Hepatic stellate cell (primary cell): ENCODE data around the gene CNP.
"Not testable (repeated sequence)": the region's sequence is repeated elsewhere in the genome, so short reads cannot be mapped to it uniquely, and the experiment has no call there.

Source experiments
- DNase-seq: peaks from one replicate; pipeline ENCODE4 v3.0.0; 2011; ENCODE audit warnings: low spot score

Gene CNP

DNA sequence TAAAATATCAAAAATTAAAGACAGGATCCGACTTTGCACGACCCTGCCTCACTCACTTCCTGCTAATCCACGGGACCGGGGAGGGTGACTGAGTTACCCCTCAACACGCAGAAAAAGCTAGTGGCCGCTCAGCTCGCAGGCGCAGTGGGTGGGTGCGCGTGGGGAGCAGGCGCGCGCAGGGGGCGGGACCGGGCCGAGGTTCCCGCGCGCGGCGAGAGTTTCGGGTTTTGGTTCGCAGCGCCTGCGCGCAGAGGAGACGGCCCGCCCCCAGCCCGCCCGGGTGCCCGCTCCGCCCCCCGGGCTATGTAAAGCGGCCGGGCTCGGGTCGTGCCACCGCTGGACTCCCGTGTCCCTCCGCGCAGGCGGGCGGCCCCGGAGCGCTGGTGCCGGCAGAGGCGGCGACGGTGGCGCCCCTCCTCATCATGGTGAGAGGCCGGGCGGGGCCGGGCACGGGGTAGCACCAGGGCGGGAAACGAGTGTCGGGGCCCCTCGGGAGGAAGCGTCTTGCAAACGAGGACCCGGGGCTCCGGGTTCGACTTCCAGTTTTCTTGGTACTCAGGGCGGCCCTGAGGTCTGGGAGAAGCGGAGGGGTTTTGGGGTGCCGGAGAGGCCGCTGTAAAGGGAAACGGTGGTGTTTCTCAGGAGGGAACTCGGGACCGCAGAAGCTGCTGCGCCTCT, at the start of gene CNP:
Gene CNP (plus strand): TSS at position 333 of the 678 bp plus-strand sequence. CDS start 90 bp downstream, at position 423.
- DNase-seq: peak; percentile 98

DNA sequence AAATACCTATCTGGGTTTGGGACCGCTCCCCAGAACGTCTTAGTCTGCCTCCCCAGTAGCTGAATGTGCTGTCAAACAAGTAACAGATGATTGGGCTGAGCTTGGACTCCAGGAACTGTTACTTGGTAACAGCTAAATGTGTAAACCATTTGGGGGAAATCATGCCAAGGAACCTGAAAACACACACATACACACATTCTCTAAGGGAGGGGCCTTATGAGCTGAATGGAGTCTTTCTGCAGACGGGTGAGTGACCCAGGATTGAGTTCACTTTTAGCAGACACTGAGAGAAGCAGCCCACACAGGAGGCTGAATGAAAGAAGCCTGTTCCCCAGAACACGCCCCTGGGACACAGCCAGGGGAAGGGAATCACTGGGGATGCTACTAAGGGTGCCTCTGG, 49.4 kb upstream of the CNP start:
- peak; percentile 31 for DNase-seq

DNA sequence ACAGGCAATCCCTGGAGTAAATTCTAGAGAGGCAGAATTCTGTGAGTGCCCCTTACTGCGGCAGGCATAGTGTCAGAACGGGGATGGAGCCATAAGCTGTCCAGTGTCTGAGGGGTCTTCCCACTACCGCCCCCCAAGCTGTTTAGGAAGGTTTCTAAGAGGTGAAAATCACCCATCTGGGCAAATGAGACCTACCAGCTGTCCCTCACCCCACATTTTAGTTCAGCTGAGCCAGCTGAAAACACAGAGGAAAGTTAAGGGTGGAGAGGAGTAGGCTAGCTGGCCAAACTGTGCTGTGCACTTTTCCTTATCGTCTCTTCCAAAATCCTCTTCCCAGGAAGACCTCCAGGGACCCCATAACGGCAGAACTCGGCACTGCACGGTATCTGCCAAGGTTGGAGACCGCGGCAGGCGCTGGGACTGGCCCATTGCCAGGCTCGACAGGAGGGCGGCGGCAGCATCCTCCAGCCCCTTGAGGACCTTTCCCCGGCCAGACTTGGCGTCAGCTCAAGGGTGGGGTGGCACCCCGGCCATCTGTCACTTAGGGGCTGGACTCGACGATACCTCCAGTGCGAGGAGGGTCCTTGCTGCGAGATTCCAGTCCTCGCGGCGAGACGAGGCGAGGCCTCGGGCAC, 48.8 kb upstream of the CNP start:
- DNase-seq: no peak

DNA sequence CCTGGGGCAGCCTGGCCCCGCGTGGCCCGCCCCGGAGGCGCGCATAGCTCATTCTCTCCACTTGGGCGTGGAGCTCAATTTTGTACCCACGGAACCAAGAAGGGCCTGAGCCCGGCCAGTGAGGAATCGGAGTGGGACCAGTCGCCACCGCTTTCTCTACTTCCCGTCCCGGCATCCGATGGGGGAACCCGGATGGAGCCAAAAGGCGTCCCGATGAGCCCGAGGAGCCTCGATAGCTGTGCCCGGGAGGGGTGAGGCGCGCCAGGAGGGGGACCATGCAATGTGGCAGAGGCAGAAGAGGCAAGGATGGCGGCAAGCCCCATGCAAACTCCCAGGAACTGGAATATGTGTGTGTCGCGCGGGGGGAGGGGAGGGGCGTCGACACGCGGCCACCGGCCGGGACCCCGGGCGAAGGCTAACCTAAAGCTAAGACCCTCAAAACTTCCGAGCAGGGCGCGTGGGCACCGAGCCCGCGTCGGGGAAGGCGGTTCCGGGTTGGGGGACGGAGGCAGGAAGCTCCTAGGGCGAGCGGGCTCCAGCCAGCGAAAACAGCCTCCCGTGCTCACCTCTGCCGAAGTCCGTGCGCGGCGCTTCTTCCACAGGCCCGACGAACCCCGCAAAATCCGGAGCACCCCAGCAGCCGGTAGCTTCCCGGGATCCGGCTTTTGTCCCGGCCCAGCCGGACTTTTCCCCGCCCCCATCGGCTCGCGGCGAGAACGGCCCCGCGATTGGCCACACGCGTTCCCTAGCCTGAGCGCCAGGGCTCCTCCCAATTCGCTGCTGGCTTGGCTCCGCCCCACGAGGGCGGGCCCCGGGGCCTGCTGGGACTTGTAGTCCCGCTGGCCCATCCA, 48.1 kb upstream of the CNP start, which contains the start of gene ACLY:
Gene ACLY (minus strand): TSS at position 638 of the 851 bp plus-strand sequence. CDS start 5,078 bp downstream, outside the sequence.
- peak; percentile 71 for DNase-seq

DNA sequence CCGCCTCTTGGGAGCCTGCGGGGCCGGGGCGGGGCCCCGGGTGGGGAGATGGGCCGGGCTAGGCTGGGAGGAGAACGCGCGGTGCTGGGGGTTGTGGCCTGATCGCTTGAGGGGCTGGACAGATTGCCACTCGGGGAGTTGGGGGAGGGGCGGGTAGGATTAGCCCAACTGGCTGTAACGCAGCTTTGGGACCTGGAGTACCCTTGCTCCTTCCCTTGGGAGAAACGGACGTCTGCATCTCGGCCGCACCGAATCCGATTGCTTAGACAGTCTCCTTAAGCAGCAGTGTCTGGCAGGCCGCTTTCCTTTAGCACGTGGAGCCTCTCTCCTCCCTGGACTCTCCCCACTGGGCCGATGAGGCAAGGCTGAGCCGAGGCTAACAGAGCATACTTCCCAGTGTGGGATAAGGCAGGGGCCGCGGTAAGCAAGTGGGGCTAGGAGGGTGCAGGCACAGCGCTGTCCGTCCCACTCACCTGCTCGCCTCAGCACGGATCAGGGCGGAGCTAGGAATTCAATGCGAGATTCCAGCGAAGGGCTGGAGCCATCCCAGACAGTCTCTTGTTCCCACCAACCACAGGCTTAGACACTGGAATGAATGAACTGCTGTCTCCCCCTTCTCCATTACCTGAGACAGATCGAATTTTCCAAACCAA, 47.3 kb upstream of the CNP start:
- DNase-seq: peak; percentile 98

DNA sequence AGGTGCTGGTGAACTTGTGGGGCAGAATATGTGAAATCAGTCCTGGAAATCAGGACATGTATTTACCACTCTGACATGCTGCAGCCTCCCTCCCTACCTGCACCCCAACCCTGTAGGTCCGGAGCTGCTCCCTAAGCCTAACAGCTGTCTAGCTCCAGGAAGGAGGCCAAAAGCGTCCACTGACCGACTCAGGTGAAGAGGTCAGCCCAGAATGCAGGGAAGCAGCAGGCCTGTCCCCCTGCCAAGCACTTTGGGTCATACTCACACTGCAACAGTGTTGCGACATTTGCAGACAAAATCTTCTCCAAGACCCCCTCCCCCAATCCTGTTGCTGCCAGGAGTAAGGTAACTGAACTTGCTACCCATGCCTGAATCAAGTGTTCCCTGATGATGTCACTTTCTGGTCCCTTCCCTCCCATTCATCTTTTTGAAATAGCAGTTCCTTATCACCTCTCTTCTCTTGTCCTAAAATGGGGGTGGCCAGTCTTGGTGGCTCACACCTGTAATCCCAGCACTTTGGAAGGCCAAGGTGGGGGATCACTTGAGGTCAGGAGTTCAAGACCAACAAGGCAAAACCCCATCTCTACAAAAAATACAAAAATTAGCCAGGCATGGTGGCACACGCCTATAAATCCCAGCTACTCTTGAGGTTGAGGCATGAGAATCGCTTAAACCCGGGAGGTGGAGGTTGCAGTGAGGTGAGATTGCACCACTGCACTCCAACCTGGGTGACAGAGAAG, 46.6 kb upstream of the CNP start:
- DNase-seq: no peak

DNA sequence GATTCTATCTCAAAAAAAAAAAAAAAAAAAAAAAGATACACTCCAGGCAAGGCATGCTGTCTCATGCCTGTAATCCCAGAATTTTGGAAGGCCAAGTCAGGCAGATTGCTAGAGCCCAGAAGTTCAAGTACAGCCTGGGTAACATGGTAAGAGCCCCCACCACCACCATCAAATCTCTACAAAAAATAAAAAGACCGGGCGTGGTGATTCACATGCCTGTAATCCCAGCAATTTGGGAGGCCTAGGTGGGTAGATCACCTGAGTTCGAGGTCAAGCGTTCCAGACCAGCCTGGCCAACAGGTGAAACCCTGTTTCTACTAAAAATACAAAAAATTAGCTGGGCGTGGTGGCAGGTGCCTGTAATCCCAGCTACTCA, 46.0 kb upstream of the CNP start:
- no peak for DNase-seq

DNA sequence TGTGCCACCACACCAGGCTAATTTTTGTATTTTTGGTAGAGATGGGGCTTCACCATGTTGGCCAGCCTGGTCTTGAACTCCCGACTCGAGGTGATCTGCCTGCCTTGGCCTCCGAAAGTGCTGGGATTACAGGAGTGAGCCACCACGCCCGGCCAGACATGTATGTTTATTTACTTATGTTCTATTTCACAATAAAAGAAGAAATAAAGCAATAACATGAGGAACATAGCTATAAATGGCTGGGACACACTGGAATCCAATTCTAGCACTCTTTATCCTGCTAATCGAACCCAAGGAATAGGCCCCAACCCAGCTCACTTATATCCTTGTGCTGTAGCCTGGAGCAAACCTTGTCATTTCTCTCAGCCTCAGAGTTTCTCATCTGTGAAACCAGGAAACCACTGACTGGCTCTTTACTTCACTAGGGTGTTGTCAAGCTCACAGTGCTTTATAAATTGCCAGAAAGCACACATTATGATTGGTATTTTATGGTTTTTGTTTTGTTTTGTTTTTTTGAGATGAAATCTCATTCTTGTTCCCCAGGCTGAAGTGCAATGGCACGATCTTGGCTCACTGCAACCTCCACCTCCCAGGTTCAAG, 40.5 kb upstream of the CNP start:
- no peak for DNase-seq

DNA sequence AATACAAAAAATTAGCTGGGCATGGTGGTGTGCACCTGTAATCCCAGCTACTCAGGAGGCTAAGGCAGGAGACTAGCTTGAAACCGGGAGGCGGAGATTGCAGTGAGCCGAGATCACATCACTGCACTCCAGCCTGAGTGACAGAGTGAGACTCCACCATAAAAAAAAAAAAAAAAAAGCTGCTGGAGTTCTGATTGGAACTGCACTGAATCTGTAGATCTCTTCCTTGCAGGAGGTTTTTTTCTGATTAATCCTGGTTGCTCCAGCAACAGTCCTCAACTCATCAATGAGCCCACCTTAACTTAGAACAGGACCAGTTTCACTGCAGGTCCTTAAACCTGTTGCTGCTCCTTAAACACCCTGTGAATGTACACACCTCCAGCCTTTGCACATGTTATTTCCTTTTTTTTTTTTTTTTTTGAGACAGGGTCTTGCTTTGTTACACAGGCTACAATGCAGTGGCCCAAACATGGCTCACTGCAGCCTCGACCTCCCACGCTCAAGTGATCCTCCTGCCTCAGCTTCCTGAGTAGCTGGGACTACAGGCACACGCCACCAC, 37.8 kb upstream of the CNP start:
- no peak for DNase-seq

DNA sequence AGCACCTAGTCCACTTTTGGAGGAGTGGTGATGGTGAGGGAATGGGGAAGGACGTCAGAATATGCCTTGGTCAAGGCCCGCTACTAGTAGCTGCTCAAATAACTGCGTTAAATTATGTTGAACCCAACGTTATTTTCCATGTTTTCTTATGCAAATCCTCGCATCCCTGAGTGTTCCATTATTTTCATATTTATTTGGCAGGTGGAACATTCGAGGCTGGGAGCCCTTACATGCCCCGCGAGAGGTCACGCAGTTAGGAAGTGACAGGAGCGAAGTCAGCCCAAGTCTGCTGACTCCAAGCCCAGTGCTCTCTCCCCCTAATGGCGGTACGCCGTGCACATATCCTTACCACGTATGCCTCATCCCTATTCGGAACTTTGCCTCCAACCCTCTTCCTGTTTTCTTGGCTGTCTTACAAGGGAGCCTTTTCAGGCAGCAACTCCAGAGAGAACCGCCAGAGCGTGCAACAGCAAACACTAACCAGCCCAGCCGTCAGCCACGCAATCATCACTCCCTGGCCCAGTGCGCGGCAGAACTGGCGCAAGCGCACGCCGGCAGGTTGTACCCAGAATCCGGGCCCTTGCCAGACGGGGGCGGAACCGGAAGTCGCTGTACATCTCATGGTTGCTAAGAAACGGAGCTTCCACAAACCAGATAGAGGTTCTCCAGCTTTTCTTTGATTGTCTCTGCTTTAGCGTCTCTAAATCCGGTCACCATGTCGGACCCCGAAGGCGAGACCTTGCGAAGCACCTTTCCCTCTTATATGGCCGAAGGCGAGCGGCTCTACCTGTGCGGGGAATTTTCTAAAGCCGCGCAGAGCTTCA, 36.4 kb upstream of the CNP start, which contains the start of gene ODAD4:
Gene ODAD4 (plus strand): TSS at position 609 of the 824 bp plus-strand sequence. CDS start 107 bp downstream, at position 716.
- DNase-seq: peak; percentile 99

DNA sequence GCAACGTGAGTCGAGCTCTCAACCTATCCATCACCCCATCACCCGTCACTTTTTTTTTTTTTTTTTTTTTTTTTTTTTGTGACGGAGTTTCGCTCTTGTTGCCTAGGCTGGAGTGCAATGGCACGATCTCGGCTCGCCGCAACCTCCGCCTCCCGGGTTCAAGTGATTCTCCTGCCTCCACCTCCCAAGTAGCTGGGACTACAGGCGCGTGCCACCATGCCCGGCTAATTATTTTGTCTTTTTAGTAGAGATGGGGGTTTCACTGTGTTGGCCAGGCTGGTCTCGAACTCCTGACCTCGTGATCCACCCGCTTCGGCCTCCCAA, 35.8 kb upstream of the CNP start:
- not testable (repeated sequence) for DNase-seq

DNA sequence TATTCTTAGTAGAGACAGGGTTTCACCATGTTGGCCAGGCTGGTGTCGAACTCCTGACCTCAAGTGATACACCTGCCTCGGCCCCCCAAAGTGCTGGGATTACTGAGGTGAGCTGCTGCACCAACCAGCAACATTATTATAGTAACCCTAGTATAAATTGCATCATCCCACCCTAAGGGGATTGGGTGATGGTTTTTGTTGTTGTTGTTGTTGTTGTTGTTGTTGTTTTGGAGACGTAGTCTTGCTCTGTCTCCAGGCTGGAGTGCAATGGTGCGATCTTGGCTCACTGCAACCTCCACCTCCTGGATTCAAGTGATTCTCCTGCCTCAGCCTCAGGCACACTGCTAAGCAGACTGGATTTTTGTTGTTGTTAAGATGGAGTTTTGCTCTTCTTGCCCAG, 34.9 kb upstream of the CNP start:
- DNase-seq: not testable (repeated sequence)

DNA sequence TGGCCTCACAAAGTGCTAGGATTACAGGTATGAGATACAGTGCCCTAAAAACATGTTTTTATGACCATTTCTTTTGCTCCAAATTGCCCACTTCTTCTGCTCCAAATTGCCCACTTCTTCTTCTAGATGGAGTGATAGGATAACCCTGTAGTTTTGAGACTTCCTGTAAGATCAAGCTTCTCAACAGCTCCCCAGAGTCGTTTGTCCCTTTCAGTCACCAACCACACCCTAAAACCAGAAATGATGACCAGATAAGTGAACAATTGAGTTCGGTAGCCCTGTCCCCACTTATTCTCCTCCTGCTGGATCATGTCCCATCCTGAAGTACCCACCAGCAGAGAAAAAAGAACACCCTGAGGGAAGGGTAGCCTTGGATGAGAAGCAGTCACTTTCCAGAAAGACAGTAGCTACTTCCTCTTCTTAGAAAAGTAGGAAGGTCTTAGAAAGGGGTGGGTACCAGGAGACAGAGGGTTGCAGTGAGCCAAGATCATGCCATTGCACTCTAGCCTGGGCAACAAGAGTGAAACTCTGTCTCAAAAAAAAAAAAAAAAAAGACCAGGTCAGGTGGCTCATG, 33.7 kb upstream of the CNP start:
- no peak for DNase-seq

DNA sequence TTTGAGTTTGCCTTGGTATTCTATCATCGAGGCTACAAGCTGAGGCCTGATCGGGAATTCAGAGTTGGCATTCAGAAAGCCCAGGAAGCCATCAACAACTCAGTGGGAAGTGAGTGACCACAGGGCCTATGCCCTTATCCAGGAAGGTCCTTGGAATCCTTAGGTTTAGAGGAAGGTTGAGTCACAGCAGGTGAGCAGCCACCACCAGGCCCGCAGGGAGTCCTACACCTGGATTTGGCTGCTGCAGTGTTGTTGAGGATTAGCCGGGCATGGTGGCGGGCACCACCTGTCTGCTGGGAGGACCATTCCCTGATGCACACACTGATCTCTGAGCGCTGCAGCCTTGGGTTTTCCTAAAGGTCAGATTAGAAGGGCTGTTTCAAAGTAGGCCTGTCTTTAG, 31.0 kb upstream of the CNP start:
- DNase-seq: no peak

DNA sequence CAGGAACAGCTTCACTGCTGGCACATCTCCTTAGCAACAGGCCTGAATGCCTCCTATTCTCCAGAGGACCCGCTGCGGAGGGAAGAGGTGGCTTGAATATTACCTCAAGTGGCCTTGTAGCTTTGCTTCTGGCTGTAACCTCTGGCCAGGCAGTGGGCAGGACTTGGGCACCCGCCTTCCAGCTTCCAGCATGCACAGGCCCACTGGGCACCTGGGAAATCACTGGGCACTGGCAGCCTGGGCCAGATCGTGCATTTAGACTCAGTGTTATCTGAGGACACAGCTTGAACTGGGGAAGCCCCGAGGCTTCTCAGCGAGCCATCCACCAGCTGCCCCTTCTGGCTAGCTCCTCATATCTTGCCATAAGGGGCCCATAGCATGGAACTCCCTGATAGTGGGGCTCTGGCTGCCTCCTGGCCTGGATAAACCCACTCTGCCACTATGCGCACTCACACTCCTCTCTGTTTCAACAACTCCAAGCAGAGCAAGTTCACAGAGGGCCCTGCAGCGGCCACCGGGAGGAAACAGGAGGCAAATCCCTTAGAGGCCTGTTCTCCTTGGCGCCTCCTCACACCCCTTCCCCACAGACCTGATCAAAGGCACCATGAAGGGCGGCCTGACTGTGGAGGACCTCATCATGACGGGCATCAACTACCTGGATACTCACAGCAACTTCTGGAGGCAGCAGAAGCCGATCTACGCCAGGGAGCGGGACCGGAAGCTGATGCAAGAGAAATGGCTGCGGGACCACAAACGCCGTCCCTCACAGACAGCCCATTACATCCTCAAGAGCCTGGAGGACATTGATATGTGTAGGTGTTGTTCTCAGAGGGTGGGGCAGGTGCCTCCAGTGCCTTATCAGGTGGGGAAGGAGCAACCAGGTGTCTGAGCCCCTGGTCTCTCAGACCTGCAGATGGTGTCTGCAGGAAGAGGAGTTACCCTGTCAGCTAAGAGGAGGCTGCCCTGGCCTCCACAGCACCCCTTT, 28.3 kb upstream of the CNP start:
- DNase-seq: no peak

DNA sequence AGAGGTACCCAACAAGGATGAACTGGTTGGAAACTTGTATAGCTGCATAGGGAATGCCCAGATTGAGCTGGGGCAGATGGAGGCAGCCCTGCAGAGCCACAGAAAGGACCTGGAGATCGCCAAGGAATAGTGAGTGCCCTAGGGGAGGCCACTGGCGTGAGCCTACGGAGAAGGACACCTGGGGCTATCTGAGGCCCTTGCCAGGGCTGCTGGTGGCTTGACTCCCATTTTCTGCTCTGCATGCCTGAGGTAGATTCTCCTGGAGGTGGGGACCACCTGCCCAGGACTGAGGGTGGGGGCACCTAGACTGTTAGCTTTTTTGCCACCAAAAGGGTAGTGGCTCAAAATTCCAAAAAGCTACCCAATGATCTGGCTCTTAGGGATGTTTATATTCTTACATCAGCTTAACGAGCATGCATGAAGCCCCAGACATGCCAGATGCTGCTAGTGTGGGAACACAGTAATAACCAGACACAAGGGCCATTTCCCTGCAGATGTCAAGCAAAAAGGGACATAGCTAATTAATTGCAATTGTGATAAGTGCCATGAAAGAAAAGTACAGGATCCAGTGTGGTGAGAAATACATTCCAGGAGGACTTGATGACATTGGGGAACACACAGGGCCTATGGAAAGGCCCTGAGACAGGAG, 27.4 kb upstream of the CNP start:
- no peak for DNase-seq

DNA sequence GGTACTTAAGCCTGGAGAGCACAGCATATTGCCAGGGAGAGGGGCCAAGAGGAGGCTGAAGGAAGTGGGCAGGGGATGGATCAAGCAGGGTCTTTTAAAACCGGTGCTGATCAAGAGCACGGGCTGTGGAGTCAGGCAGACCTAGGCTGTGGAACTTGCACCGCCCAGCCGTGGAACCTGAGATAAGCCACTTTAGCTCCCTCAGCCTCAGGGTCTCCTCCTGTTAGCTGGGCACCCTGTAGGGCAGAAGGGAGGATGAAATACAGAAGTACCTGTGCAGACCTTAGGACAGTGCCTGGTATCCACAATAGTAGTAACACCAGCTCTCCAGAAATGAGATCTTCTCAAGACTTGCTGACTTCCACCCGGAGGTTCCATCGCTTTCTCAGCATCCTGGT, 26.9 kb upstream of the CNP start:
- no peak for DNase-seq

DNA sequence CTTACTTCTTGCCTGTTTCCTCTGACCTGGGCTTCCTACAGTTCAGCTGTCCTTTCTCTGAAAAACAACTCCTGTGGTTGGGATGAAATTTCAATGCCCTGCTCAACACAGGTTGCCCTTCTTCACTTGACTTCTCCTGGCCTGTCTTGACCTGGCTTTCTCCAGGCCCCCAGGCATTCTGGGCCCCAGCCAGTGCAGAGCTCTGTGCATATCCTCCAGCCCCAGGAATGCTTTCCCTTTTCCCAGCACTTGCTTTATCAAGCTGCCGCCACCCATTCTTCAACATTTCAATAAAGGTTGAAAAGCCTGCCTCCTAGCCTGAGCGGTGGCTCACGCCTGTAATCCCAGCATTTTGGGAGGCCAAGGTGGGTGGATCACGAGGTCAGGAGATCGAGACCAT, 25.4 kb upstream of the CNP start:
- no peak for DNase-seq
